Left lung (tissue), 10 donors: ENCODE results near the gene PLA2G4F. TPM values are rescaled to one million over a fixed set of nuclear protein-coding genes. Genes with fewer than 3 reads are reported as not detected.

ENCODE experiments used
- ATAC-seq: fragments of 200-7000 bp; cut with Tn5 transposase; one replicate; pipeline ENCODE4 v1.9.1; 2020; ENCODE audit warnings: moderate library complexity
- DNase-seq, 4 donors: peaks; one replicate each; pipeline ENCODE4 v3.0.0-alpha.2; 2013 to 2020
- H3K27ac ChIP-seq, 2 donors: fragments of 200-600 bp; sonication (generic) in 1 of 2; one replicate each; pipeline versions ENCODE4 v1.5.0 to v1.8.0; 2020 to 2021
- H3K27me3 ChIP-seq, 2 donors: fragments of 200-600 bp; sonication (generic) in 1 of 2; one replicate each; pipeline versions ENCODE4 v1.5.0 to v1.8.0; 2020 to 2021
- H3K36me3 ChIP-seq, 2 donors: fragments of 200-600 bp; sonication (generic) in 1 of 2; one replicate each; pipeline versions ENCODE4 v1.5.0 to v1.8.0; 2020 to 2021
- H3K4me1 ChIP-seq, 2 donors: fragments of 200-600 bp; one replicate each; pipeline ENCODE4 v1.8.0; 2021
- H3K4me3 ChIP-seq, 2 donors: fragments of 200-600 bp; sonication (generic) in 1 of 2; one replicate each; pipeline versions ENCODE4 v1.5.0 to v1.8.0; 2020 to 2021; ENCODE audit warnings: mild to moderate bottlenecking in 1 of 2
- H3K9me3 ChIP-seq, 2 donors: fragments of 200-600 bp; sonication (generic) in 1 of 2; one replicate each; pipeline versions ENCODE4 v1.5.0 to v1.8.0; 2020 to 2021
- intact Hi-C, 2 donors: fragments of 100-400 bp; cut with DNase I; formaldehyde crosslinking; loops; one replicate each; pipeline versions ENCODE4 v1.11.2 to v1.14.2; 2022
- polyA plus RNA-seq, 6 donors: library from polyadenylated mRNA; unstranded; fragments of 120-200 nt; gene quantifications; one replicate each; pipeline ENCODE4 v1.2.1, GENCODE V29; 2013; ENCODE audit not compliant: insufficient read length in 6 of 6
- total RNA-seq, 2 donors: library from RNA; stranded (reverse); fragmentation: NEBNext Ultra II Directional; extraction: Animal tissue kit (Norgen Biotek cat#: 25700); gene quantifications; one replicate each; pipeline ENCODE4 v1.2.1, GENCODE V29; 2021
- TF ChIP-seq, protein P1 (sequence below), 2 donors: fragments of 200-600 bp; sonication (generic) in 1 of 2; IDR thresholded peaks; one replicate each; pipeline versions ENCODE4 v1.5.0 to v1.8.0; 2021; ENCODE audit warnings: antibody characterized with exemption in 2 of 2
- donor health status: DM: no; HTN: yes; CAD: no.
- donor health status: DM: no; HTN: no; CAD: no.

Gene PLA2G4F
- total and polyA plus RNA-seq, 8 donors: 3.1 to 100 (median 12.7) TPM

DNA sequence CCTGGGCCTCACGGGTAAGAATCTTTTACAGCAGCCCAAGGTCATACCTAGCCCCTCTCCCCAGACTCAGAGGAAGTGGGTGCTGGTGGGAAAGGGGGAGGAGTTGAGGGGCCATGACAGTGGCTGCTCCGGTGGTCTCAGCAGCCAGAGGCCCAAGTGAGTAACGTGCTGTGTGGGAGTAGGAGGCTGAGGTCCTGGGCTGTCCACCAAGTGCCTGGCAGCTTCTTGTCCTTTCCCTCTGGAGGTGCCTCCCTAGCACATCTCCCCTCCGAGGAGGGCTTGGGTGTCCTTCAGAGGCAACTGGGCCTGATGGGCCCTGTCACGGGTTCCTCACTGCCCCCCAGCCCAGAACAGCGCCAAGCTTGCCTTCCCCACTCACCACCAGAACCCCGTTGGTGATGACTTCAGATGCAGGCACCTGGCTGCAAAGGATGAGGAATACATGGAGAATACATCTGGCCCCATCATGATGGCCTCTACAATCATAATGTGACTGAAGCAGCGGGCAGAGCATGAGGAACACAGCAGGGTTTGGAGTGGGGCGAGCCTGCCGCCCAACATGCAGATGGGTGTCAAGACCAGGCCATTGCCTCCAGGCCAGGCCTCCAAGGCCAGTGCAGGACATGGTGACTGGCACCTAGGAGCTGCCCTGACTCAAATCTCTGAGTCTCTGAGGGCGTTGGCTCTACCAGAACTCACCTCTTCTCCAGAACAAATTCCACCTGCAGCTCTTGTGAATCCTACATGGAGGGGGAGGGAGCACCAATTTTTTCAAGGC lies 3.3 kb downstream of the PLA2G4F start:
- no peaks in the 10 kb centered on the region for H3K9me3 ChIP-seq
- TF ChIP-seq, protein P1, sequence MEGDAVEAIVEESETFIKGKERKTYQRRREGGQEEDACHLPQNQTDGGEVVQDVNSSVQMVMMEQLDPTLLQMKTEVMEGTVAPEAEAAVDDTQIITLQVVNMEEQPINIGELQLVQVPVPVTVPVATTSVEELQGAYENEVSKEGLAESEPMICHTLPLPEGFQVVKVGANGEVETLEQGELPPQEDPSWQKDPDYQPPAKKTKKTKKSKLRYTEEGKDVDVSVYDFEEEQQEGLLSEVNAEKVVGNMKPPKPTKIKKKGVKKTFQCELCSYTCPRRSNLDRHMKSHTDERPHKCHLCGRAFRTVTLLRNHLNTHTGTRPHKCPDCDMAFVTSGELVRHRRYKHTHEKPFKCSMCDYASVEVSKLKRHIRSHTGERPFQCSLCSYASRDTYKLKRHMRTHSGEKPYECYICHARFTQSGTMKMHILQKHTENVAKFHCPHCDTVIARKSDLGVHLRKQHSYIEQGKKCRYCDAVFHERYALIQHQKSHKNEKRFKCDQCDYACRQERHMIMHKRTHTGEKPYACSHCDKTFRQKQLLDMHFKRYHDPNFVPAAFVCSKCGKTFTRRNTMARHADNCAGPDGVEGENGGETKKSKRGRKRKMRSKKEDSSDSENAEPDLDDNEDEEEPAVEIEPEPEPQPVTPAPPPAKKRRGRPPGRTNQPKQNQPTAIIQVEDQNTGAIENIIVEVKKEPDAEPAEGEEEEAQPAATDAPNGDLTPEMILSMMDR (IDR thresholded peaks at IDR 0.05): no peak
- peak overlapping the region in 1 of 2 donors; percentile 5 for H3K27ac ChIP-seq
- H3K4me1 ChIP-seq: peaks cover 4 to 7% of the 10 kb centered on the region in 2 donors
- DNase-seq (no peak), ATAC-seq (no peak)
- intact Hi-C loops: no loop called here
- no peak overlapping the region for H3K4me3 ChIP-seq
- H3K27me3 ChIP-seq: no peaks in the 10 kb centered on the region
- H3K36me3 ChIP-seq: no peaks in the 10 kb centered on the region

DNA sequence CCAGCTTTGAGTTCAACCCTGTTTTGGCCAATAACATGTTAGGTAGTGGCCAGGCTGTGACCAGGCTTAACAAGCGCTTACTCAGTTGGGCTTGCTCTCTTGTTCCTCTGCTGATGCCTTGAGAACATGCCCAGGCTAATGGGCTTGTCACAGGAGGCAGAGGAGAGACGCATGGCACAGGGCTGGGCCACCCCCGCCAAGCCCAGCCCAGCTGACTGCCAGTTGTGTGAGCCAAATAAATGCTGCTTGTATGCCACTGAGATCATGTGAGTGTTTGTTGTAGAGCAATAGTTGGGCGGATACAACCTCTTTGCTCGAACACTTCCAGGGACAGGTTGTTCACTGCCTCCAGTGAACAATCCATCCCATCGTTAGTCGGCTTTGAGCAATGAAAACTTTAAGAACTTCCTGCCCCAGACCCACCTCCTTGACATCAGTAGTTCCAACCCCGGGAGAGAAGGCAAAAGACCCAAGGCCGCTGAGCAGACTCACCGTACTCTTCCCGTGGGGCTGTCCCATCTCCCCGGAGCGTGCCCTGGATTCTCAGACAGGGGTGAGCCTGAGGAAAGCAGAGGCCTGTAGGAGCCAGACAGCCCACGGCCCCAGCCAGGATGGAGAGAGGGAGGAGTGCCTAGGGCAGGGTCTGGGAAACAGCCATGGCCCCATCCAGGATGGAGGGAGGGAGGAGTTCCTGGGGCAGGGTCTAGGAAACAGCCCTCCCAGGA lies 4.1 kb downstream of the PLA2G4F start:
- Histone ChIP-seq H3K27me3 (no peaks in the 10 kb centered on the region), H3K4me3 (no peak overlapping the region), H3K36me3 (no peaks in the 10 kb centered on the region), H3K9me3 (no peaks in the 10 kb centered on the region), H3K27ac (peak overlapping the region in 1 of 2 donors; percentile 5), H3K4me1 (peaks cover 4 to 7% of the 10 kb centered on the region in 2 donors)
- intact Hi-C loops: no loop called here
- TF ChIP-seq, protein P1 (IDR thresholded peaks at IDR 0.05): no peak
- DNase-seq: peak in 1 of 4 donors; percentile 79
- ATAC-seq: peak; percentile 62

DNA sequence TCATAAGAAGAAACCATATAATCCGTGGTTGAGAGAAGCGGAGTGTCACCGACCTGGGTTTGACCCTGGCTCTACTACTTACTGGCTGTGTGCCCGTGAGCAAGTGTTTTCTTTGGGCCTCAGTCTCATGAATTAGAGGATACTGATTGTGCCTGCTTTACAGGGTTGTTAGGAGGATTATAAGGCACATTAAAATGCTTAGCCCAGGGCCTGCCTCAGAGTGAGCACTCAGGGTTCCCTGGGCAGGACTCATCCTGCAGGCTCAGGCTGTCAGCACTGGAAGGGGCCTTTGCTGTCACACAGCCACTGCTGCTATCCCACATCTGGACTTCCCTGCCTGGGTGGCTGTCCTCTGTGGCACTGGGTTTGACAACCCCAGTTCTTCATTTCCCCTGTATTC lies 4.7 kb downstream of the PLA2G4F start:
- intact Hi-C loops: no loop called here
- TF ChIP-seq, protein P1 (IDR thresholded peaks at IDR 0.05): no peak
- no peak overlapping the region for H3K27ac ChIP-seq
- ATAC-seq (no peak), DNase-seq (no peak)
- no peaks in the 10 kb centered on the region for H3K9me3 ChIP-seq
- peaks cover 4 to 7% of the 10 kb centered on the region in 2 donors for H3K4me1 ChIP-seq
- no peaks in the 10 kb centered on the region for H3K27me3 ChIP-seq
- no peaks in the 10 kb centered on the region for H3K36me3 ChIP-seq
- no peak overlapping the region for H3K4me3 ChIP-seq

DNA sequence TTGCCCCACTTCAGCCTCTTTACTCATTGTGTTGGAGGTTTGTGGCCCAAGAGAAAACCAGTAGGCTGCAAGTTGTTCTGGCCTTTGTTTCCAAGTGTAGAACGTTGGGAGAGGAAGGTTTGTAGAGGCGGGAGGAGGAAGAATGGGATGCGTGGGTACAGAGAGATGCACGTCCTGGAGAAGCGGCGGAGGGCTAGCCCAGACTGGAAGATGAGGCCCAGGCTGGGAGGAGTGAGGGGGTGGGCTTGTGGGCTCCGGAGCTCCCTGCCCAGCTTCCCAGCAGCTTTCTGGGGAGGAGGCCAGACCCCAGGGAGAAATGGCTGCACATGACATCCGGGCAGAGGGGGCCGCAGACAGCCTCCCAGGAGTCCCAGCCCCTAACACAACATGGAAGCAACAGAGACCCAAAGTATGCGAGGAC lies 5.3 kb downstream of the PLA2G4F start:
- no peak overlapping the region for H3K27ac ChIP-seq

More for the DNA sequence above, 5.3 kb downstream of the PLA2G4F start:
- no peaks in the 10 kb centered on the region for H3K27me3 ChIP-seq
- H3K36me3 ChIP-seq: no peaks in the 10 kb centered on the region
- H3K4me1 ChIP-seq: peaks cover 4 to 7% of the 10 kb centered on the region in 2 donors
- no peak overlapping the region for H3K4me3 ChIP-seq
- no peak for DNase-seq
- intact Hi-C loops: no loop called here
- no peaks in the 10 kb centered on the region for H3K9me3 ChIP-seq
- no peak for ATAC-seq
- TF ChIP-seq, protein P1 (IDR thresholded peaks at IDR 0.05): no peak
